Colon (tissue), 2 donors: Measurements from ENCODE around the gene SNTG2.

Experiments used
- FAIRE-seq: peaks from 2 replicates; lab custom pipeline; 2012; peaks lifted over from hg19 to GRCh38; lab: Jason Lieb, UNC
- donor health status: control.
- donor health status: control.

The SNTG2 gene

GRCh38 chr2:1318366-1319009, 367.8 kb downstream of the SNTG2 start:
- FAIRE-seq = no peak

- no peak for FAIRE-seq
These were observed 368.7 kb downstream of the SNTG2 start for GRCh38 chr2:1319393-1319792.

- no peak for FAIRE-seq
These were observed 370.7 kb downstream of the SNTG2 start for GRCh38 chr2:1321321-1321720.

DNA sequence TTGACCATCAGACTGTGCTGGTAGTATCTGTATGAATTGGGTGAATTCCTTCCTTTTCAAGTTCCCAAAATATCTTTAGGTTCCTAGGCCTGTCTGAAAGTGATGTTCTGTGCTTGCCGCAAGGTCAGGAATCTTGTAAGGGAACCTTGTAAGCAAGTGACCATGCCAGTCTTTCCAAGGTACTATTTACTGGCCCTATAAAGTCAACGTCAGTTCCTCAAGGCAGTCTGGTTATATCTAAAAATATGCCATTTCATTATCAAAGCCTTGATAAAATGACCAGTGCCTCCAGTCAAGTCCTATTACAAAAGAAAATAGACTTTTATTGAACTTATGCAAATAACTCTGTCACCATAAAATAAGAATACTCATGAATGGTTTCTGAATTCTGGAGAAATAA, 374.2 kb downstream of the SNTG2 start:
- no peak for FAIRE-seq

GRCh38 chr2:1328684-1329083, 378.0 kb downstream of the SNTG2 start:
- FAIRE-seq = no peak

DNA sequence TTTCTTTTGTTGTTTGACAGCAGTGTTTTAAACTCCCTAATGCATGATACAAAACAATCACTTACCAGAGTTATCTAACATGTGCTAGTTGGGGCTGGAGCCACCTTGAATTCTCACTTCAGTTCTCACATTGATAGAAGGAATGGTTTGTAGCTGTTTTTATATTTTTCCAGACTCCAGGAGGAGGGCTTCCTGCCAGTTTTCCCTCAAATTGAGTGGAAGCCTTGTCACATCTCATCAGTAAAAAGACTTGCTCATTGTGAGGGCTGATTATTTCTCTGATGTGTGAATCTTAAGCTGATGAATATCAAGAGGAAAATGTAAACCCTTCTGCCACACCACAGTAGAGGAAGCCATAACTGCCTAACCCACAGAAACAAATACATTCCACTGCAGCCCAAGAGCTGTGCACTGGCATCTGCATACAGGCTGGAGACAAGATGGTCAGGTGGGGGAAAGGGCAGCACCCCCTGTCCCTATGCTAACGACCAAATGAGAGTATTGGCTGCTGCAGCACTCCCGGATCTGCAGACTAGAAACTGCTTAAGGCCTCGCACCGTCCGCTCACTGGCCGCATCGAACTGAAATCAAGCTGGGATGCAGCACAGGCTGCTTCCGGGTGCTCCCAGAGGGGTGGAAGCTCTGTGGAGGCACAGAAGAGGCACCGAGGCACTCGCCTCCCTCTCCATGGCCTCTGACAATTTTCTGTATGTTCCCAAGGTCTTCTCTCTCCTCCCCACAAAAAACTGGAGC, 388.9 kb downstream of the SNTG2 start:
- no peak for FAIRE-seq

- FAIRE-seq = no peak
These were observed 389.5 kb downstream of the SNTG2 start for GRCh38 chr2:1340141-1340512.

GRCh38 chr2:1341404-1342120, 390.9 kb downstream of the SNTG2 start:
- FAIRE-seq = no peak

DNA sequence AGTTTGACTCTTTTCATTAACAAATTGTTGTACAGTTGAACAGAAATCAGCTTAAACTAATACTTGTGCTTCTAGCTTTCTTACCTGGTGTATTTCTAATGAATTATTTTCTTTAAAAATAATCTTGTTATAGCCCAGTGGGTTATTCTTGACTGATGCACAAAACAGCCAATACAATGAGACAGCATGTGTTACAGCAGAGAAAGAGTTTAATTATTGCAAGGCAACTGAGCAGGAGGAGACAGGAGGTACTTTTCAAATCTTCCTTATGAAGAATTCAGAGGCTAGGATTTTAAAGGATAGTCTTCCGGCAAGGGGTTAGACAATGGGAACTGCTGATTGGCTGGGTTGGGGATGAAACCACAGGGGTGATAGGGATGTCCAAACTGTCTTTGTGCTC, 398.1 kb downstream of the SNTG2 start:
- FAIRE-seq = no peak

DNA sequence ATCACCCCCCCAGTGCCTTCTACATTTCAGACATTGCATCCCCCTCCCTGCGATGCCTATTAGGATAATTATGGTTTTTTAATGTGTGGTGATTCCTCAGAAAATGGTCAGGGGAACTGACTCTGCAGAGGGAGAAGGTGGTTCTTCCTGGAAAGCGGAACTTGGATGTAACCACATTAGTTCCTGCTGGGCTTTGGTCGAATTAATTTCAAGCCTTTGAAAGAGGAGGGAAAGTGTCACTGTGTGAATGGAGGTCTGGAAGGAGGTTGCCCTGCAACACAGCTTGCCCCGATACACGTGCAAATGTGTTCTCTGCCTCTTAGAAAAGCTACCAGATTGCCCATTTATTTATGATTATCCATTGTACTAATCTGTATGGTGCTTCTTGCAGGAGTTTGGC, 399.5 kb downstream of the SNTG2 start:
- FAIRE-seq = no peak

GRCh38 chr2:1353124-1353523, 402.5 kb downstream of the SNTG2 start:
- no peak for FAIRE-seq

DNA sequence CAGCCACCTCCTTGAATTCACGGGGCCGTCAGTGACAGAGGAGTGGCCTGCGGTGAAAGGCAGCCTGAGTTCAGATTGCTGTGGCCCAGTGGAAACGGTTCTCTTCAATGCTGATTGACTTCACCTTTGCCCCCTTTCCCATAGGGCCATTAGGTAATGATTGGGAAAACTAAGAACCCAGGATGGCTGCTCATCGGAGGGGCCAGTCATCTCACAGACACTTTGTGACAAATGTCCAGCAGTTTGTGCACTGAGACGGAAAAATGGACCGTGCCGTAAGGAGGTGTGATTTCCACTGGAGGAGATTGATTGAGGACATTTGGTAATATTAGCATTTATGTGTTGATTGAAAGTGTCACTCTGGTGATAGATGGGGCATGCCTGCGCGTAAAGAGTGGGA, 402.9 kb downstream of the SNTG2 start:
- no peak for FAIRE-seq

GRCh38 chr2:1360144-1360543, 409.5 kb downstream of the SNTG2 start:
- FAIRE-seq = no peak

GRCh38 chr2:1360557-1361250, 410.1 kb downstream of the SNTG2 start:
- FAIRE-seq = no peak

DNA sequence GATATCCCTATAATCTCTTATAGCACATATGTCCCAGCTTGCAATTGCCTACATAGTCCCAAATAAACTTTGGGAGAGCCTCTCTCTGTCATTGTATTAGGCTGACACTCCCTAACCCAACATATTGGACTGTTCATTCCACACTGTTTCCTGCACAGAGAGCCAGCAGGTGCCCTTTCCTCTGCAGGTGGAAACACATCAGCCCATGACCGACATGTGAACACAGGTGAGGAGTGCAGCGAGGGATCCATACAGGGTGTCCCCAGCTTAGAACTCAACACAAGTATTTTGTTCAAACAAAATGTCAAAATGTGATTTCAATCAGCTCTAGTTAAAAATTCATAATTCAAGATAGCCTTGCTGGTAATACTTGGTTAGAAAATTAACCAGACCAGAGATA, 412.7 kb downstream of the SNTG2 start:
- FAIRE-seq = no peak

DNA sequence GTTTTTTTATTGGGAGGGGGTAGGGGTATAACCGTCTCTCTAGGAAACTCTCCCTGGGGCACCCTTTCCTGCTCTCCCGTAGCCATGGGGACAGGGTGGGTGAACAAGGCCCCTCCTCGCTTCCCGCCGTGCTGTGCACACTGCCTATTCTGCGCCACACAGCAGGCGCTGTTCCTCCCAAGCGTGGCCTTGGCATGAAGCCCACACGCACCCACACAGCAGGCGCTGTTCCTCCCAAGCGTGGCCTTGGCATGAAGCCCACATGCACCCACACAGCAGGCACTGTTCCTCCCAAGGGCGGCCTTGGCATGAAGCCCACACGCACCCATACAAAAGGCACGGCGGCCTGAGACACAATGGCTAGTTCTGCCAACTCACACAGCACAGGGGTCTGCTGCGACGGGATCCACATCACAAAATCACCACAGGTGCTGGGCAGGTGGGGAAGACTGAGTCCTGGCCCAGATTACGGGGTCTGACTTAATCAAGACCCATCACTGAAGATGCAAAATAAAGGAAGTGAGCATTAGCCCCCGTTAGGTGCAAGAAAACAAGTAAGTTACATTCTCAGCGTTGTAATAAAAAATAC, 416.0 kb downstream of the SNTG2 start:
- no peak for FAIRE-seq

DNA sequence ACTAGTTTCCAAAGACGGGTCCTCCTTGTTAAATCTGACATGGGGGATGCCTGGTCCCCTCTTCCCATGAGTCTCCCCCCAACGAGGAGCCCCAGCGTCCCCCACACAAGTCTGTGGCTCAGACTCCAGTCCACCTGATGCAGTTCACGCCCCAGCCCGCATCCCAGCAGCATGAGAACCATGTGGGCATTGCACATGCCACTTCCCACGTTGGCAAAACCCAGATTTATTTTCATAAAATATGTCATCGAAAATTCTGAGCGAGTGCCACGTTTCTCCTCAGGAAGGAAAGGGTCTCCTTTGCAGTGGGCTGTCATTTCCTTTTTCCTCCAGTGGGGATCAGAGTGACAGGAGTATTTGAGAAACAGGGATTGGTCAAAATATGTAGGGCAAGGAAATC, 417.0 kb downstream of the SNTG2 start:
- FAIRE-seq = no peak

GRCh38 chr2:1369905-1370304, 419.3 kb downstream of the SNTG2 start:
- no peak for FAIRE-seq

DNA sequence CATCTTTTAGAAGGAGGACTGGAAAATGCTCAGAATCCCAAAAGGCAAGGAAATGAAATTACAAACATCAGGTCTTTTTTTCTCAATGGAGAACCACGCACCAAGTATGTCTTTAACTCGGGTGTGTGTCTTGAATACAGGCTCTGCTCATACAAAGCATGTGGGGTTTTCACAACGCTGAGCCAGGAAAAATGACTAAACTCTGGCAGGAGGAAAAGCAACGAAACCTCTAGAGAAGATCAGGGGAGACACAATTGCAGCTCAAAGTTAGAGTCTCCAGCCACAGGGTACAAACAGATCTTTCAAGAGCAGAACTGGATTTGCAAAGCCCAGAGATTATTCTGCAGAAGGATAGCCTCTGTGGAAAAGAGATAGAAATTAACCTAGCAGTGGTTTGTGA, 419.8 kb downstream of the SNTG2 start:
- FAIRE-seq = no peak

GRCh38 chr2:1371082-1371481, 420.4 kb downstream of the SNTG2 start:
- no peak for FAIRE-seq

GRCh38 chr2:1373830-1374229, 423.2 kb downstream of the SNTG2 start:
- no peak for FAIRE-seq

GRCh38 chr2:1374287-1374686, 423.6 kb downstream of the SNTG2 start:
- no peak for FAIRE-seq
